Panc1 (cell line): ENCODE measurements around the gene MAFB. TPM values are rescaled to one million over a fixed set of nuclear protein-coding genes. Genes with fewer than 3 reads are reported as not detected.

ENCODE experiments used
- ATAC-seq: fragments of 200-7000 bp; cut with Tn5 transposase; 2 replicates; pipeline ENCODE4 v1.9.1; 2020; ENCODE audit warnings: mild to moderate bottlenecking, moderate library complexity
- BruUV-seq: library from RNA; stranded (reverse); fragments of 400-500 nt; replicated peaks from 2 replicates; lab custom pipeline; 2021; lab: Mats Ljungman, UMichigan
- CTCF ChIA-PET: fragments of 300-600 bp; sonication (Branson Sonifier 250); formaldehyde crosslinking; loops from one replicate; lab custom pipeline; 2022; ENCODE audit warnings: antibody characterized with exemption; lab: Charles Lee
- POLR2A ChIA-PET: fragments of 300-600 bp; sonication (Branson Sonifier 250); formaldehyde crosslinking; loops from one replicate; lab custom pipeline; 2022; ENCODE audit warnings: antibody characterized with exemption; lab: Charles Lee
- DNase-seq: peaks from one replicate; pipeline ENCODE4 v3.0.0-alpha.2; 2010; ENCODE audit warnings: low read depth, low spot score
- H3K27ac ChIP-seq: 2 replicates; pipeline ENCODE4 v1.5.1; 2011; ENCODE audit warnings: mild to moderate bottlenecking, low read length, inconsistent platforms
- H3K27me3 ChIP-seq: fragments of 200-500 bp; sonication (Bioruptor generic); 2 replicates; pipeline ENCODE4 v1.6.0; 2014; ENCODE audit warnings: low read length, inconsistent platforms; ENCODE audit not compliant: control insufficient read depth, insufficient read depth
- H3K36me3 ChIP-seq: fragments of 200-500 bp; sonication (Bioruptor generic); 2 replicates; pipeline ENCODE4 v1.5.1; 2014; ENCODE audit warnings: inconsistent platforms, mild to moderate bottlenecking, low read length, moderate library complexity; ENCODE audit not compliant: control insufficient read depth, insufficient read depth
- H3K4me1 ChIP-seq: 2 replicates; pipeline ENCODE4 v1.5.1; 2011; ENCODE audit warnings: inconsistent platforms, mild to moderate bottlenecking, low read length, moderate library complexity; ENCODE audit not compliant: control insufficient read depth, insufficient read depth
- H3K4me3 ChIP-seq, 2 experiments: 2 replicates each; pipeline ENCODE4 v1.5.1; 2011 to 2012; ENCODE audit warnings: low read depth in 2 of 2, low read length in 2 of 2, mild to moderate bottlenecking in 2 of 2, inconsistent platforms in 1 of 2, moderate library complexity in 1 of 2
- H3K9me3 ChIP-seq: fragments of 200-500 bp; sonication (Bioruptor generic); 2 replicates; pipeline ENCODE4 v1.5.1; 2014; ENCODE audit warnings: low read depth, mild to moderate bottlenecking, inconsistent platforms, low read length, moderate library complexity; ENCODE audit not compliant: control insufficient read depth, insufficient read depth
- CTCF ChIP-seq: fragments of 450-650 bp; IDR thresholded peaks from 2 replicates; pipeline ENCODE4 v1.5.1; 2017; ENCODE audit warnings: mild to moderate bottlenecking
- POLR2AphosphoS5 ChIP-seq: IDR thresholded peaks from 2 replicates; pipeline ENCODE4 v1.6.1; 2012; ENCODE audit warnings: mild to moderate bottlenecking, low read depth, low read length, moderate library complexity
- REST ChIP-seq, 2 experiments: IDR thresholded peaks; 2 replicates each; pipeline ENCODE4 v1.6.1; 2011 to 2012; ENCODE audit warnings: low read depth in 2 of 2, control low read depth in 1 of 2, low read length in 1 of 2, mild to moderate bottlenecking in 1 of 2, moderate library complexity in 1 of 2; ENCODE audit not compliant: insufficient read depth in 1 of 2
- SIN3A ChIP-seq: IDR thresholded peaks from 2 replicates; pipeline ENCODE4 v1.6.1; 2012; ENCODE audit warnings: low read depth, mild to moderate bottlenecking, low read length, moderate library complexity, borderline replicate concordance; ENCODE audit not compliant: insufficient read depth
- TCF7L2 ChIP-seq: IDR thresholded peaks from 2 replicates; pipeline ENCODE4 v1.6.1; 2011; ENCODE audit warnings: mild to moderate bottlenecking, low read depth, low read length, inconsistent platforms
- in situ Hi-C: cut with HindIII; loops from 2 replicates; pipeline ENCODE4 v1.10.0; 2016; ENCODE audit warnings: low sequenced_read_pairs, low pct_unique_long_range_greater_than_20kb
- intact Hi-C: fragments of 100-400 bp; cut with micrococcal nuclease; formaldehyde crosslinking; loops from one replicate; pipeline ENCODE4 v1.10.0; 2022; ENCODE audit not compliant: unreplicated experiment
- total RNA-seq: library from RNA; stranded (reverse); gene quantifications from one replicate; pipeline ENCODE4 v1.2.1, GENCODE V29; 2021; ENCODE audit not compliant: unreplicated experiment

Gene MAFB
- total RNA-seq, 1 experiment from 2014 or later = 0.28 TPM

GRCh38 chr20:40685349-40685748 lies 3.7 kb downstream of the MAFB start:
- in situ Hi-C loops (no loop called here), intact Hi-C loops (loop anchor here (5.0 kb wide), 1 partner anchor 523 kb away; no protein-coding TSS in a partner anchor)
- no peak for TF ChIP-seq POLR2AphosphoS5
- TF ChIP-seq TCF7L2 = no peak
- no peak for TF ChIP-seq CTCF
- TF ChIP-seq SIN3A = no peak
- no peak for TF ChIP-seq REST (IDR thresholded peaks at IDR 0.05; ENCODE audit: insufficient read depth in 1 of 2, low read depth in 2 of 2, low read length in 1 of 2)
- H3K27ac ChIP-seq = no peak overlapping the region
- no peak overlapping the region for H3K4me3 ChIP-seq
- peaks cover 17% of the 10 kb centered on the region for H3K27me3 ChIP-seq
- POLR2A ChIA-PET = no interaction called here
- DNase-seq = no peak
- CTCF ChIA-PET = interaction anchor here (0.6 kb wide), 1 partner anchor 90 kb away, joined by 6 read pairs; no protein-coding TSS in a partner anchor
- H3K9me3 ChIP-seq = no peaks in the 10 kb centered on the region
- ATAC-seq = no peak
- BruUV-seq = no TSS peak
- H3K36me3 ChIP-seq = no peaks in the 10 kb centered on the region
- H3K4me1 ChIP-seq = no peaks in the 10 kb centered on the region

GRCh38 chr20:40683894-40684268 lies 5.2 kb downstream of the MAFB start:
- TF ChIP-seq TCF7L2 (no peak), REST (IDR thresholded peaks at IDR 0.05; ENCODE audit: insufficient read depth in 1 of 2, low read depth in 2 of 2, low read length in 1 of 2) (no peak), SIN3A (no peak), POLR2AphosphoS5 (no peak)
- ATAC-seq (no peak), DNase-seq (no peak)
- intact Hi-C loops = no loop called here
- BruUV-seq = no TSS peak
- ChIA-PET CTCF (no interaction called here), POLR2A (no interaction called here)
- Histone ChIP-seq H3K27ac (no peak overlapping the region), H3K4me1 (no peaks in the 10 kb centered on the region), H3K27me3 (peaks cover 17% of the 10 kb centered on the region), H3K9me3 (no peaks in the 10 kb centered on the region), H3K4me3 (no peak overlapping the region), H3K36me3 (no peaks in the 10 kb centered on the region)
- in situ Hi-C loops = no loop called here
